AG09319 (cell line): ENCODE results near the gene DAP.

ENCODE experiments used
- DNase-seq: peaks from one replicate; pipeline ENCODE4 v3.0.0-alpha.2; 2010; ENCODE audit warnings: low read depth; ENCODE audit errors: extremely low read depth
- TF ChIP-seq, protein P1 (sequence below): IDR thresholded peaks from 2 replicates; pipeline ENCODE4 v1.5.1; 2011; ENCODE audit warnings: low read depth, mild to moderate bottlenecking, inconsistent platforms, low read length, moderate library complexity

DAP gene

GRCh38 chr5:10674096-10674495 lies 86.9 kb downstream of the DAP start:
- TF ChIP-seq, protein P1, sequence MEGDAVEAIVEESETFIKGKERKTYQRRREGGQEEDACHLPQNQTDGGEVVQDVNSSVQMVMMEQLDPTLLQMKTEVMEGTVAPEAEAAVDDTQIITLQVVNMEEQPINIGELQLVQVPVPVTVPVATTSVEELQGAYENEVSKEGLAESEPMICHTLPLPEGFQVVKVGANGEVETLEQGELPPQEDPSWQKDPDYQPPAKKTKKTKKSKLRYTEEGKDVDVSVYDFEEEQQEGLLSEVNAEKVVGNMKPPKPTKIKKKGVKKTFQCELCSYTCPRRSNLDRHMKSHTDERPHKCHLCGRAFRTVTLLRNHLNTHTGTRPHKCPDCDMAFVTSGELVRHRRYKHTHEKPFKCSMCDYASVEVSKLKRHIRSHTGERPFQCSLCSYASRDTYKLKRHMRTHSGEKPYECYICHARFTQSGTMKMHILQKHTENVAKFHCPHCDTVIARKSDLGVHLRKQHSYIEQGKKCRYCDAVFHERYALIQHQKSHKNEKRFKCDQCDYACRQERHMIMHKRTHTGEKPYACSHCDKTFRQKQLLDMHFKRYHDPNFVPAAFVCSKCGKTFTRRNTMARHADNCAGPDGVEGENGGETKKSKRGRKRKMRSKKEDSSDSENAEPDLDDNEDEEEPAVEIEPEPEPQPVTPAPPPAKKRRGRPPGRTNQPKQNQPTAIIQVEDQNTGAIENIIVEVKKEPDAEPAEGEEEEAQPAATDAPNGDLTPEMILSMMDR, result no peak
- DNase-seq, result no peak

GRCh38 chr5:10673407-10673806 lies 87.6 kb downstream of the DAP start:
- TF ChIP-seq, protein P1, result no peak
- DNase-seq, result no peak

DNA sequence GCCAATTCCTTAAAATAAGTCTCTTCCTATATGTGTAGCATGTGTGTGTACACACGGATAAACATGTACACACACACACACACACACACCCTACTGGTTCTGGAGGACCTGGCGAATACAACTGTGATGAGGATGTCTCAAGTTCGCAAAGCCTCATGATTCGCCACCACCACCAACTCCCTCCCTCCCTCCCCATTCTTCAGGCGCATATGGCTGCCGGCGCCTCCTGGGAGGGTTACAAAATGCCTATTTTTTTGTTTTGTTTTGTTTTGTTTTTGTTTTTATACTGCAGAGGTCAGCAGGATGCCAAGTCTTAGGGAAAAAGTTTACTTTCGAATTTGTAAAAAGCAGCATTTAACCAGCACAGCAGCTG lies 88.0 kb downstream of the DAP start:
- no peak for DNase-seq
- TF ChIP-seq, protein P1, result no peak

DNA sequence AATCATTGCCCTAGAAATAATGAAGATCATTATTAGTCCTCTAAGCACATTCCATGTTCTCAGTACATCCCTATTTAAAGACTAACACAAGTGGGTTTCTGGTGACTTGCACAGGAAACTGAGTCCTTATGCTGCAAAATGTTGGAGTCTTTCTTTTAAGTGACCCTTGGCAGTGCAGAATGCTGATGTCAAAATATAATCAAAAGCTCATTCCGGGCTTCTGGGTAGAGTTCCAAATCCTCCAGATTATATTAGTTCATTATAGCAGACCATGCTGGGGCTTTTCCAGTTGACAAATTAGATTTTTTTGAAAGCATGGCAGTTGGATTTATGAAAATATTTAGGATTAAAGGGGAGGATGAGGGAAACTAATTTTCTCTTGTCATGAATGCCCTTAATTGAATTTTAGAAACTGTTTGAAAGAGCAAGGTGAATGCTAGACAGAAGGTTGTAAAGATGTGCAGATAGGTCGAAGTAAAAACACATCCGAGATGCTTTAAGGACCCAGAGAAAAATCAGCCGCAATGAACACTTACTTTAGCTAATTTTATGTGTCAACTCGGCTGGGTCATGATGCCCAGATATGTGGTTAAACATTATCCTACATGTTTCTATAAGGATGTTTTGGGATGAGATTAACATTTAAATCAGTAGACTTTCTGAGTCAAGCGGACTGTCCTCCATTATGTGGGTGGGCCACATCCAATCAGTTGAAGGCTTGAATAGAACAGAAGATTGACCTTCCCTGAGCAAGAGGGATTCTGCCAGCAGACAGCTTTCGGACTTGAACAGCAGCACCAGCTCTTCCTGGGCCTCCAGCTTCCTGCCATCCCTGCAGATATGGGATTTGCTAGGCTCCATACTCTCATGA lies 88.7 kb downstream of the DAP start:
- DNase-seq, result no peak
- TF ChIP-seq, protein P1, result no peak

- DNase-seq, result no peak
- TF ChIP-seq, protein P1, result no peak
These were observed 89.7 kb downstream of the DAP start for GRCh38 chr5:10671041-10672008.

DNA sequence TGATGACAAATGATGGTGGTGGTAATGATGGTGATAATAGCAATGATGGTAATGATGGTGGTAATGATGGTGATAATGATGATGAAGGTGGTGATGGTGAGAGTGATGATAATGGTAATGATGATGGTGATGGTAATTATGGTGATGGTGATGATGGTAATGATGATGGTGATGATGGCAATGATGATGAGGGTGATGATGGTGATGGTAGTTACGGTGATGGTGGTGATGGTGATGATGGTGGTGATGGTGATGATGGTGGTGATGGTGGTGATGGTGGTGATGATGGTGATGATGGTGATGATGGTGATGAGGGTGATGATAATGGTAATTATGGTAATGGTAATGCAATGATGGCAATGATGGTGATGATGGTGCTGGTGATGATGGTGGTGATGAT lies 91.1 kb downstream of the DAP start:
- no peak for DNase-seq
- TF ChIP-seq, protein P1, result no peak

DNA sequence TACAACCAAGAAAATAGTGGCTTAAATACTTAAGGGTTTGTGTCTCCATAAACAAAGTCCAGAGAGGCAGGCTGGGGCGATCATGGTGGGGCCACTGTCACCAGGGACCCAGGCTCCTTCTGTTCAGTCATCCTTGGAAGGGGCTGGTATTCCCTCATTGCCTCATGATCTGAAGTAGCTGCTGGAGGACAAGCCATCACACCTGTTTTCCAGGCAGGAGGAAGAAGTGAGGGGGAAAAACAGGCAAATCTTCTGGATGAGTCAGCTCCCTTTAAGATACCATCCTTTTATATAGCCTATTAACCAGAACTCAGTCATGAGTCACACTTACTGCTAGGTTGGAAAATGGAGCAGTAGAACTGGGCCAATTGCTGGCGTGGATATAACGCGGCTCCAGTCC lies 92.3 kb downstream of the DAP start:
- TF ChIP-seq, protein P1, result no peak
- no peak for DNase-seq
